GM18873 (cell line): Measurements from ENCODE around the gene ALOX12B.
"Not testable (repeated sequence)": the region's sequence is repeated elsewhere in the genome, so short reads cannot be mapped to it uniquely, and the experiment has no call there.

Source experiments
- ATAC-seq: cut with Tn5 transposase; IDR thresholded peaks from one replicate; pipeline ENCODE4 v1.9.1; 2021; ENCODE audit warnings: mild to moderate bottlenecking, moderate library complexity, moderate number of reproducible peaks; ENCODE audit not compliant: unreplicated experiment, low FRiP score

The ALOX12B gene

DNA sequence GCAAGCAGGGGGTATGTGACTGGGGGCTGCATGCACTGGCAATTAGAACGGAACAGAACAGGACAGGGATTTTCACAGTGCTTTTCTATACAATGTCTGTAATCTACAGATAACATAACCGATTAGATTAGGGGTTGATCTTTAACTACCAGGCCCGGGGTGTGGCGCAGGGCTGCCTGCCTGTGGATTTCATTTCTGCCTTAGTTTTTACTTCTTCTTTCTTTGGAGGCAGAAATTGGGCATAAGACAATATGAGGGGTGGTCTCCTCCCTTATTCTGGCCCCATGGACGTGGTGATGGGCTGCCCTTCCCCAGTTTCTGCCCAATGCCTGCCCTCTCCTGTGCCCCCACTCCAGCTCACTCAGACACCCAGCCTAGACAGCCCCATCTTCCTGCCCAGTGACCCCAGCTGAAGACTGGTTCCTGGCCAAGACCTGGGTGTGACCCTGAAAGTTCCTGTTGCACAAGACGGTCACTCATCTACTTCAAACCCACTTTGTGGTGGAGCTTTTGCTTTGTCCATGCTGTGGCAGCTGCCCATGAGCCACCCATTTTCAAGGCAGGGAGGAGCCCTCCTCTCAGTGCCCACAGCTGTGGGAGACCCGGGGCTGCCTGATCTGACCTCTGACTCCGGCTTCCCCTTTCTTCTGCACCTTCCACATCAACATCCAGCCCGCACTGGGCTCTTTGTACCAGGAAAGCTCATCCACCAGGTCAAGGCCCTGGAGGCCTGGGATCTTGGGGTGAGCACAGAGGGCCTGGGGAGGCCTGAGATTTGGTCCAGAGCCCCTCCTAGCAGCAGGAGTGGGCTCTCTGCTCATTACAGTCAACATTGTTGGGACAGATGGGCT lies 18.6 kb downstream of the ALOX12B start:
- ATAC-seq = no peak

GRCh38 chr17:8067806-8068205 lies 19.7 kb downstream of the ALOX12B start:
- no peak for ATAC-seq

- no peak for ATAC-seq
These were observed 20.4 kb downstream of the ALOX12B start for GRCh38 chr17:8066841-8067775.

- ATAC-seq = no peak
These were observed 22.9 kb downstream of the ALOX12B start for GRCh38 chr17:8064561-8065019.

DNA sequence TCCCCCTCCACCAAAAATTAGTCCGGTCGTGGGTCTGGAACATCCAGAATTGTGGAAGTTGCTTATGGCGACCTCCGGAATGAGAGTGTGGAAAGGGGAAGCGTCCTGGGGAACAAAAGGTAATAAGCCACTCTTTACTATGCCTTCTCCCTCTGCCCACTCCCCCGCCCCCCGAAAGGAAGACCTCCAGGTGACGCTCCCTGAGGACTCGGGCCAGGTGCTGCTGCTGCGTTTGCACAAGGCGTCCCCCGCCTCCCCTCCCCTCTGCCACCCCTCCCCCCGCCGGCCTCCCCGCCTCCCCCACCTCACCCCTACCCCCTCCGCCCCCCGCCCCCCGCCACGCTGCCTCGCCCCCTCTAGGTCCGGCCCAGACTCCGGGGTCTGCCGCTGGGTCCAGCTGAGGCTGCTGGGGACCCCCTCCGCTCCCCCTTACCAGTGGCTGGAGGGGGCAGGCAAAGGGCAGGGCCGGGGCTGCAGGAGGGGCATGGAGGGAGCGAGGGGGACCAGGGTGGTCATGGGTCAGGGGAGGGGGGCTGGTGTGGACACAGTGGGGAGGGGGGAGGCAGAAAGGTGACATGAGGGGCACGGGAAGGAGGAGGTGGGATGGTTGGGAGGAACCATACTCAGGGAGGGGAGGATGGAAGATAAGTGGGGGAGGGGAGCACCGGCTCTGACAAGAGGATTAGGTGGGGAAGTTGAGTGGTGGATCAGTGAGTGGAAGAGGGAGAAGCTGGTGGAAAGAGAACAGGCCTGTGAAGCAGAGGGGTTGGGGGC lies 23.6 kb downstream of the ALOX12B start:
- no peak for ATAC-seq

DNA sequence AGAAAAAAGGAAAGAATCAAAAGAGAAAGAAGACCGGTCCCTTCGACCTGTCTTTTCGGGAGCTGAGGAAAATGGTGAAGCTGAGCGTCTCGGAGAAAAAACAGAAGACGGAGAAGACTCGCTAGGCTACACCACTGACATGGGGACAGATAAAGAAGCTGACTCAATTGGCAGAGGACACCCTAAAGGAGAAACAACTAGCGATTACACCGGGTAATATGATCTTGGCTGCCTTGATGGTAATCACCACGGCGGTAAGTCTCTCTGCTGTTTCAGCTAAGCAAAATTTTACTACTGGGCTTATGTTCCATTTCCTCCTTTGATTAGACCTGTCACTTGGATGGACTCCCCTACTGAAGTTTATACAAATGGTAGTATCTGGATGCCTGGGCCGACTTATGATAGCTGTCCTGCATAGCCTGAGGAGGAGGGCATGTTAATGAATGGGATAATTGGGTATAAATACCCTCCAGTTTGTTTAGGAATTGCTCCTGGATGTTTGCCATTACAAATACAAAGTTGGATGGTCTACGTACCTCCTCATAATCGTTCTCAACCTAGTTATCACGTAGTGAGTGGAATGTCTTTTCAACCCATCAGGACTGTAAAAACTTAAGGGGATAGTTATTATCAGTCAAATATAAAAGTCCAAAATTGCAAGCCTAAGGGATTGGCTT lies 24.6 kb downstream of the ALOX12B start:
- ATAC-seq = no peak

- no peak for ATAC-seq
These were observed 25.1 kb downstream of the ALOX12B start for GRCh38 chr17:8062435-8062806.

- not testable (repeated sequence) for ATAC-seq
These were observed 25.7 kb downstream of the ALOX12B start for GRCh38 chr17:8061851-8062250.

GRCh38 chr17:8060274-8060673 lies 27.2 kb downstream of the ALOX12B start:
- no peak for ATAC-seq

GRCh38 chr17:8059131-8059530 lies 28.4 kb downstream of the ALOX12B start:
- no peak for ATAC-seq

DNA sequence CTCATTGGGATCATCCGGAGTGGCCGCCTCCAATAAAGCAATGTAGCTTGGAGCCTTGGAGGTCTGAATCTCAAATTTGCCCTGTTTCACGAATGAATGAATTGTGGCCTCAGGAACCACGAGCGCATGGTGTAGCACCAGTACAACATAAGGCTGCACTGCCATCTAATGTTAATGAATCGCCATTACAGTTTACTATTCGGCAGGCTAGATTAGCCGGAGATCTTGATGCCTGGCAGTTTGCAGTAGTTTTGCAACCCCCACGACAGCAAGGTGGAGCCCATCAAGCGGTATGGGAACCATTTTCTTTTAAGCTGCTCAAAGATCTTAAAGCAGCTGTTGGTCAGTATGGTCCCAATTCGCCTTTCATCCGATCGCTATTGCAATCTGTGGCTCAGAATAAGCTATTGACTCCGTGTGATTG lies 29.8 kb downstream of the ALOX12B start:
- ATAC-seq = no peak

DNA sequence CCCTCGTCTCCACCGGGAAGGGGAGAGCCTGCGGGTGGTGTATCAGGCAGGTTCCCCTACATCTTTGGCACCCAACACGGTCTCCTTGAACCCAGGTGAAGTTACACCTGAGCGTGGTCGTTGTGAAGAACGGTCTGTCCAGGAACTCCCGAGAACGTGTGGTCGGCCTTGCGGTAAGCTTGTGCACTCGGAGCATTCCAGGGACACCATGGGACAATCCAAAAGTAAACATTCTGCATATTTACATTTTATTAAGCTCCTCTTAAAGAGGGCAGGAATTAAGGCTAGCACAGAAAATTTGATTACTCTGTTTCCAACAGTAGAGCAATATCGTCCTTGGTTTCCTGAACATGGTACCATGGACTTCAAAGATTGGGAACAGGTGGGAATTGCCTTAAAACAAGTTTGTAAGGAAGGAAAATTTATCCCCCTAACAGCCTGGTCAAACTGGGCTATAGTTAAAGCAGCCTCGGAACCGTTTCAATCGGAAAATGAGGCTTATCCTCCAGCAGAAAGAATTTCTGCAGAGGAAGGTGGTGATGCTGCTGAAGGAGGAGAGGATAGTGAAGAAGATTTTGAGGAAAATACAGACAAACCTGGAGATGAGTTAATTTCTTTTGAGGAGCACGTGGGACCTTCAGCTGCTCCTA lies 30.4 kb downstream of the ALOX12B start:
- no peak for ATAC-seq

DNA sequence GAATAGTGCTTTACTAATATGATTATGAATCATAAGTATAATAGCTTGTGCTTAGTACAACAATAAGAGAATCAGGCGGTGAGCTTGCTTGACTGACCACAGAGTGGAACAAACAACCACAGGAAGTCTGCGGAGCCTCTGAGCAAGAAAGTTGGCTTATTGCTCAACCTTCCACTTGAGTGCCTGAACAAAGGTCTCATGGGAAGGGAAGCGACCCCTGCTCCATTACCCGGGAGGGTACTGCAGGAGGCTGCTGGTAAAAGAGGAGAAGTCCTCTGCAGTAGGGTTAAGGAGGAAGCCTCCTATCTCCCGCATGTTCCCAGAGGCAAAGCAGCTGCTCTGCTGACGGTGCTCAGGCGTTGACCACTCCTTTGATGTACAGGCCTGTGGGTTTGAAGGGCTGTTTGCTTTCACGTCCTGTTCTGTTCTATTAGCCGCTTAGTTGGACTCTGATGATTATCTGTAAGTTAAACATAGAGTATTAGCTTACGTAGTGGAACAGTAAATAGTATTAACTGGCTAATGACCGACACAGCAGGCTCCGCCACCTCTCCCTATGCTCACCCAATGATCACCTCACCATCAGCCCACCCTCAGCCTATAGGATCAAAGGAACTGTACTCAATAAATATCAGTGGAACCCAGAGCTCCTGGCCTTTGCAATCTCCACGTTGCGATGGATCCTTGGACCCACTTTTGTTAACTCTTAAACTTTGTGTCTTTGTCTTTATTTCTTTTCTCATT lies 31.1 kb downstream of the ALOX12B start:
- no peak for ATAC-seq

- no peak for ATAC-seq
These were observed 31.7 kb downstream of the ALOX12B start for GRCh38 chr17:8055851-8056231.

- ATAC-seq = no peak
These were observed 33.9 kb downstream of the ALOX12B start for GRCh38 chr17:8053600-8053999.

GRCh38 chr17:8052256-8053252 lies 35.0 kb downstream of the ALOX12B start:
- no peak for ATAC-seq

GRCh38 chr17:8051831-8052230 lies 35.7 kb downstream of the ALOX12B start:
- no peak for ATAC-seq

- ATAC-seq = no peak
These were observed 38.8 kb downstream of the ALOX12B start for GRCh38 chr17:8048736-8049135.
